Heart left ventricle (tissue), 16 donors: ENCODE data around the gene B4GALT7. TPM values are rescaled to one million over a fixed set of nuclear protein-coding genes. Genes with fewer than 3 reads are reported as not detected.

ENCODE experiments used
- ATAC-seq, 4 donors: fragments of 200-7000 bp; cut with Tn5 transposase; one replicate each; pipeline ENCODE4 v1.9.1; 2020 to 2022; ENCODE audit warnings: moderate library complexity in 4 of 4, mild to moderate bottlenecking in 3 of 4, moderate number of reproducible peaks in 1 of 4
- DNase-seq, 5 donors: peaks; one replicate each; pipeline ENCODE4 v3.0.0-alpha.2; 2020
- H3K27ac ChIP-seq, 12 donors: fragments of 200-600 bp; sonication (generic) in 4 of 12; one replicate each; pipeline versions ENCODE4 v1.5.0 to v1.8.0; 2016 to 2022; ENCODE audit warnings: mild to moderate bottlenecking in 2 of 12
- H3K27me3 ChIP-seq, 9 donors: fragments of 200-600 bp; sonication (generic) in 2 of 9; one replicate each; pipeline versions ENCODE4 v1.5.1 to v1.8.0; 2016 to 2022; ENCODE audit warnings: mild to moderate bottlenecking in 3 of 9
- H3K36me3 ChIP-seq, 9 donors: fragments of 200-600 bp; sonication (generic) in 2 of 9; one replicate each; pipeline versions ENCODE4 v1.5.0 to v1.8.0; 2018 to 2022; ENCODE audit warnings: mild to moderate bottlenecking in 2 of 9
- H3K4me1 ChIP-seq, 12 donors: fragments of 200-600 bp; sonication (generic) in 4 of 12; one replicate each; pipeline versions ENCODE4 v1.5.0 to v1.8.0; 2016 to 2022; ENCODE audit warnings: mild to moderate bottlenecking in 3 of 12
- H3K4me3 ChIP-seq, 12 donors: fragments of 200-600 bp; sonication (generic) in 4 of 12; one replicate each; pipeline versions ENCODE4 v1.5.0 to v1.8.0; 2017 to 2022; ENCODE audit warnings: mild to moderate bottlenecking in 9 of 12, moderate library complexity in 4 of 12
- H3K9me3 ChIP-seq, 12 donors: fragments of 200-600 bp; sonication (generic) in 4 of 12; one replicate each; pipeline versions ENCODE4 v1.5.0 to v1.8.0; 2016 to 2022; ENCODE audit warnings: mild to moderate bottlenecking in 1 of 12
- CTCF ChIP-seq, 12 donors: fragments of 200-600 bp; sonication (generic) in 4 of 12; IDR thresholded peaks; one replicate each; pipeline versions ENCODE4 v1.5.0 to v1.8.0; 2018 to 2022; ENCODE audit warnings: antibody characterized with exemption in 12 of 12, mild to moderate bottlenecking in 5 of 12
- POLR2A ChIP-seq, 2 donors: fragments of 450-650 bp; IDR thresholded peaks; one replicate each; pipeline ENCODE4 v1.6.1; 2017; ENCODE audit warnings: antibody characterized with exemption in 2 of 2, mild to moderate bottlenecking in 2 of 2, moderate library complexity in 2 of 2
- WGBS, 4 donors: extraction: QIAGEN DNeasy Blood & Tissue Kit in 2 of 4; methylation state at CpG; one replicate each; pipeline versions ENCODE4 v1.1.5 to v1.1.7; 2013 to 2018; 5-methylcytosine and 5-hydroxymethylcytosine counted together
- intact Hi-C, 10 donors: fragments of 100-400 bp; cut with DNase I; formaldehyde crosslinking; loops; one replicate each; pipeline versions ENCODE4 v1.11.1 to v1.14.2; 2022
- polyA plus RNA-seq, 2 donors: library from polyadenylated mRNA; stranded (reverse); fragments of 200-250 nt; gene quantifications; one replicate each; pipeline ENCODE4 v1.2.3, GENCODE V29; 2013
- total RNA-seq, 9 donors: library from RNA; depleted of rRNA in 2 of 9; stranded (reverse); fragments of >200 nt in 2 of 9; fragmentation: NEBNext Ultra II Directional in 3 of 9; extraction: Animal tissue kit (Norgen Biotek cat#: 25700) in 3 of 9; gene quantifications; one replicate each; pipeline versions ENCODE4 v1.1.0 to v1.2.4, GENCODE V29; 2016 to 2023
- donor health status: ischemic (EF 13 %, LVEDD 7.1; RV severe dilation, severe dysfunction).
- donor health status: healthy with polysubstance abuse.
- donor health status: DM: no; HTN: yes; CAD: no.
- donor health status: DM: no; HTN: no; CAD: no.
- donor health status: ischemic (EF 25% LVEDD 6.9; RV normal size, moderate dysfunction).
- donor health status: ischemic (EF 25% LVEDD 5.7; RV mildly dilated, moderate dysfunction).
- donor health status: healthy.
- donor health status: DM: yes; HTN: yes; CAD: no.
- donor health status: ischemic (EF 35%, LVEDD 5.7; RV mildly dilated, moderate dysfunction).
- donor health status: nonischemic (EF 11% LVEDD 7.7; RV severe dilation, severe dysfunction).
- donor health status: DM: yes; HTN: yes; CAD: no.
- donor health status: PGD.
- donor health status: ischemic (EF 29% LVEDD 5.4; RV normal size, mild dysfunction).
- donor health status: nonischemic (EF 23%, LVEDD 6.1; RV moderate dilation, normal function).

The B4GALT7 gene
- total and polyA plus RNA-seq, 11 donors, result 10.5 to 24.7 (median 18.4) TPM

DNA sequence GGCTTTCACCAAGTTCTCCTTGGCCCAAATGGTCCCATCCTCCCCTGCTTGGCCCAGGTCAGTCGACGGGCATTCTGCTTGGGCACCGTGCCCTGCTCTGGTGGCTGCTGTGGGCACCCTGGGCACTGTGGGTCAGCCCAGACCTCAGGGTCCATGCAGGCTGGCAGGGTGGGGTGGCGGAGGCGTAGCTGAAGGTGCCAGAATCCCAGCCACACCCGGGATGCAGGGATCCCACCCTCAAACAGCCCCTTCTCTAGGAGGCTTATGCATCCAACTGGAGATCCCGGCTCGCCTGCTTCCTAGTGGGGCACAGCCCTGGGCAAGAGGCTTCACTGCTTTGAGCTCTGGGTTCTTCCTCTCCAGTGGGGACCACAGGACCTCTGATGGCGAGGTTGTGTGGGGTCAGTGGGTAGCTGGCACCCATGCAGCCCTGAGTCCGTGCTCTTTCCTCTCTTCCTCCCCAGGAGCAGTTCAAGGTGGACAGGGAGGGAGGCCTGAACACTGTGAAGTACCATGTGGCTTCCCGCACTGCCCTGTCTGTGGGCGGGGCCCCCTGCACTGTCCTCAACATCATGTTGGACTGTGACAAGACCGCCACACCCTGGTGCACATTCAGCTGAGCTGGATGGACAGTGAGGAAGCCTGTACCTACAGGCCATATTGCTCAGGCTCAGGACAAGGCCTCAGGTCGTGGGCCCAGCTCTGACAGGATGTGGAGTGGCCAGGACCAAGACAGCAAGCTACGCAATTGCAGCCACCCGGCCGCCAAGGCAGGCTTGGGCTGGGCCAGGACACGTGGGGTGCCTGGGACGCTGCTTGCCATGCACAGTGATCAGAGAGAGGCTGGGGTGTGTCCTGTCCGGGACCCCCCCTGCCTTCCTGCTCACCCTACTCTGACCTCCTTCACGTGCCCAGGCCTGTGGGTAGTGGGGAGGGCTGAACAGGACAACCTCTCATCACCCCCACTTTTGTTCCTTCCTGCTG is 9.4 kb downstream of the B4GALT7 start:
- ATAC-seq, result no peak
- intact Hi-C loops, result loop anchor here in 3 of 10 donors (10.0 kb wide), 2 partner anchors 205 to 455 kb away; partner anchors contain the start of genes F12 (in 1 of the 3) and PFN3 (in 1 of the 3)
- Histone ChIP-seq H3K4me3 (no peak overlapping the region), H3K9me3 (no peaks in the 10 kb centered on the region), H3K27me3 (no peaks in the 10 kb centered on the region), H3K4me1 (peaks cover 0 to 11% (median 0%) of the 10 kb centered on the region in 12 donors), H3K36me3 (peaks cover 0 to 19% (median 4%) of the 10 kb centered on the region in 9 donors), H3K27ac (no peak overlapping the region)
- no peak for DNase-seq
- TF ChIP-seq POLR2A (IDR thresholded peaks at IDR 0.05), result no peak
- TF ChIP-seq CTCF (IDR thresholded peaks at IDR 0.05), result no peak
- 87 to 92% (median 90%) methylated on average over 10 to 21 of the region's 21 CpGs for WGBS, 4 donors

DNA sequence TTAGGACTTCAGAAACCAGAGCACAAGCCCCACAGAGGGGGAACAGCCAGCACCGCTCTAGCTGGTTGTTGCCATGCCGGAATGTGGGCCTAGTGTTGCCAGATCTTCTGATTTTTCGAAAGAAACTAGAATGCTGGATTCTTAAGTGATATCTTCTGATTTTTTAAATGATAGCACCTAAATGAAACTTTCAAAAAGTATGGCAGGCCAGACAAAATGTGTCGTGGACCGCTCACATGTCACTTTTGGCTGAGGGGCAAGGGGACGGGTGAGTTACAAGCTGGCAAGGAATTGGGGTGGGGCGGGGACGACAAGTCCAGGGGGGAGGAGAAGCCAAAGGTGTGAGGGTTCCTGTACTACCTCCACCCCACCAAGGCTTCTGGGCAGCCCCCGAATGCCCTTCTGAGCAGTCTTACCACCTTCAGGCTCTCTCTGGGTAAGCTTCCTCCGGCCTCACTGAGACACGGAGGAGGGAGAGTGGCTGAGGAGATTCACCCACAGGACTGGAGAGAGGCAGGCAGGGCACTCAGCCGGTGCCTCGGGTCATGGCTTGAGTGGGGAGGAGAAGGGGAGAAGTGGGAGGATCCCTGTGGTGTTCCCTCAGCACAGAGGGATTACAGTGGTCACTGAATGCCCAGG is 10.3 kb downstream of the B4GALT7 start:
- peaks cover 0 to 16% (median 4%) of the 10 kb centered on the region in 9 donors for H3K36me3 ChIP-seq
- WGBS, 4 donors, result 76 to 89% (median 82%) methylated on average over 11 to 13 of the region's 13 CpGs
- no peak for DNase-seq
- H3K4me3 ChIP-seq, result no peak overlapping the region
- no peaks in the 10 kb centered on the region for H3K9me3 ChIP-seq
- TF ChIP-seq CTCF (IDR thresholded peaks at IDR 0.05) (no peak), POLR2A (IDR thresholded peaks at IDR 0.05) (no peak)
- intact Hi-C loops, result no loop called here
- H3K27me3 ChIP-seq, result no peaks in the 10 kb centered on the region
- no peak overlapping the region for H3K27ac ChIP-seq
- H3K4me1 ChIP-seq, result peaks cover 0 to 11% (median 0%) of the 10 kb centered on the region in 12 donors
- ATAC-seq, result no peak

DNA sequence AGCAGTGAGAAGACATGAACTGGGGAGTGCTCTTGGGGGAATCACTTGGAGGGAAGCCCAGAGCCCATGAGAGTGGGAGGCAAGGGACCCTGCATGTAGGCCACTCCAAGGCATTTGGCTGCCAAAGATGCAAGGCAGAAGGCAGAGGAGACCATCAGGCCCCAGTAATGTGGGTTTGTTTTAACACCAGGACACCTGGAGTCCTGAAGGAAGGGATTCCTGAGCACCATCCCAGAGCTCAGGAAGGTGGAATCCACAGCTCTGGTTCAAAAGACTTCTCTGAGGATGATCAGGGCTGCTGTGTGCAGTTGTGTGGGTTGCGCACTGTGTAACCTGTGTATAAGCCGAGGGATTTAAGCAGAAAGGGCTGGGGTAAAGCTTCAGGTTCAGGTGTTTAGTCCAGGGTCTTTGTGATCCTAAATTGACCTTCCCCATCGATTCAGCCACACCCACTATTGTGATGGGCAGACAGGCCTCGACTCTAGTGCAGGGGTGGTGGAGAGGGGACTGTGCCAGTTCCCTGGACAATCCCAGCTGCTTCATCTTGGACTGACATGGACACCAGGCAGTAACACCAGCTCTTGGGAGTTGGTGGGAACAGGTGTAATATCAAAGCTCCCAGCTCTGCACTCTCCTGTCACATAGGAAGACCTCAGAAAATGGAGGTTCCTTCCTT is 11.0 kb downstream of the B4GALT7 start:
- Histone ChIP-seq H3K4me1 (peaks cover 0 to 11% (median 0%) of the 10 kb centered on the region in 12 donors), H3K36me3 (peaks cover 0 to 15% (median 5%) of the 10 kb centered on the region in 9 donors), H3K4me3 (no peak overlapping the region), H3K9me3 (no peaks in the 10 kb centered on the region), H3K27me3 (no peaks in the 10 kb centered on the region), H3K27ac (no peak overlapping the region)
- DNase-seq, result no peak
- no peak for ATAC-seq
- TF ChIP-seq POLR2A (IDR thresholded peaks at IDR 0.05) (no peak), CTCF (IDR thresholded peaks at IDR 0.05) (no peak)
- intact Hi-C loops, result no loop called here
- whole genome bisulfite sequencing, 4 donors, result 71 to 81% (median 78%) methylated on average over 4 of the region's 4 CpGs
